DND-41 (cell line): ENCODE measurements around the gene DNM3.

ENCODE experiments used
- EZH2 ChIP-seq: IDR thresholded peaks from 3 replicates; pipeline ENCODE4 v1.6.1; 2012; ENCODE audit warnings: borderline replicate concordance, low read depth, mild to moderate bottlenecking, moderate library complexity, low read length, inconsistent platforms; ENCODE audit not compliant: severe bottlenecking
- TF ChIP-seq, protein P1 (sequence below): IDR thresholded peaks from 2 replicates; pipeline ENCODE4 v1.5.1; 2012; ENCODE audit warnings: borderline replicate concordance, low read length, moderate library complexity, mild to moderate bottlenecking; ENCODE audit not compliant: poor library complexity, severe bottlenecking; ENCODE audit errors: extremely low read depth

GRCh38 chr1:172215006-172215405 is 373.7 kb downstream of the DNM3 start:
- TF ChIP-seq, protein P1, sequence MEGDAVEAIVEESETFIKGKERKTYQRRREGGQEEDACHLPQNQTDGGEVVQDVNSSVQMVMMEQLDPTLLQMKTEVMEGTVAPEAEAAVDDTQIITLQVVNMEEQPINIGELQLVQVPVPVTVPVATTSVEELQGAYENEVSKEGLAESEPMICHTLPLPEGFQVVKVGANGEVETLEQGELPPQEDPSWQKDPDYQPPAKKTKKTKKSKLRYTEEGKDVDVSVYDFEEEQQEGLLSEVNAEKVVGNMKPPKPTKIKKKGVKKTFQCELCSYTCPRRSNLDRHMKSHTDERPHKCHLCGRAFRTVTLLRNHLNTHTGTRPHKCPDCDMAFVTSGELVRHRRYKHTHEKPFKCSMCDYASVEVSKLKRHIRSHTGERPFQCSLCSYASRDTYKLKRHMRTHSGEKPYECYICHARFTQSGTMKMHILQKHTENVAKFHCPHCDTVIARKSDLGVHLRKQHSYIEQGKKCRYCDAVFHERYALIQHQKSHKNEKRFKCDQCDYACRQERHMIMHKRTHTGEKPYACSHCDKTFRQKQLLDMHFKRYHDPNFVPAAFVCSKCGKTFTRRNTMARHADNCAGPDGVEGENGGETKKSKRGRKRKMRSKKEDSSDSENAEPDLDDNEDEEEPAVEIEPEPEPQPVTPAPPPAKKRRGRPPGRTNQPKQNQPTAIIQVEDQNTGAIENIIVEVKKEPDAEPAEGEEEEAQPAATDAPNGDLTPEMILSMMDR, result no peak
- TF ChIP-seq EZH2, result no peak
